Neural progenitor cell (in vitro differentiated cells): ENCODE measurements around the gene MACROD1. TPM values are rescaled to one million over a fixed set of nuclear protein-coding genes. Genes with fewer than 3 reads are reported as not detected.
A peak's percentile ranks its signal among the peaks of the same experiment; 100 is the strongest.

ENCODE experiments used
- DNase-seq: peaks from one replicate; pipeline ENCODE4 v3.0.0-alpha.2; 2016; ENCODE audit warnings: low spot score
- H2AFZ ChIP-seq: fragments of 200-600 bp; sonication (generic); replicated peaks from 2 replicates; pipeline ENCODE4 v1.6.1; 2016; ENCODE audit warnings: antibody characterized with exemption
- H3F3A ChIP-seq: fragments of 200-600 bp; sonication (generic); 2 replicates; pipeline ENCODE4 v1.6.1; 2016; ENCODE audit warnings: antibody characterized with exemption, low read depth
- H3K27ac ChIP-seq: fragments of 200-600 bp; sonication (generic); 2 replicates; pipeline ENCODE4 v1.5.1; 2016; ENCODE audit warnings: mild to moderate bottlenecking
- H3K27me3 ChIP-seq: fragments of 200-600 bp; sonication (generic); 2 replicates; pipeline ENCODE4 v1.6.1; 2016; ENCODE audit warnings: mild to moderate bottlenecking, moderate library complexity
- H3K36me3 ChIP-seq: fragments of 200-600 bp; sonication (generic); 2 replicates; pipeline ENCODE4 v1.5.1; 2016
- H3K4me1 ChIP-seq: fragments of 200-600 bp; sonication (generic); 2 replicates; pipeline ENCODE4 v1.6.1; 2016; ENCODE audit warnings: mixed run types
- H3K4me2 ChIP-seq: fragments of 200-600 bp; sonication (generic); 2 replicates; pipeline ENCODE4 v1.6.1; 2016
- H3K4me3 ChIP-seq: fragments of 200-600 bp; sonication (generic); 2 replicates; pipeline ENCODE4 v1.5.1; 2016
- H3K79me2 ChIP-seq: fragments of 200-600 bp; sonication (generic); 2 replicates; pipeline ENCODE4 v1.6.1; 2016; ENCODE audit warnings: low read depth
- H3K9ac ChIP-seq: fragments of 200-600 bp; sonication (generic); 2 replicates; pipeline ENCODE4 v1.6.1; 2016
- H3K9me3 ChIP-seq: fragments of 200-600 bp; sonication (generic); 2 replicates; pipeline ENCODE4 v1.5.1; 2016; ENCODE audit warnings: low read depth
- H4K20me1 ChIP-seq: fragments of 200-600 bp; sonication (generic); 2 replicates; pipeline ENCODE4 v1.6.1; 2016; ENCODE audit warnings: low read depth
- H3K27ac Mint-ChIP-seq: 3 replicates; pipeline ENCODE4 v1.8.0; 2021; ENCODE audit warnings: mixed read lengths
- H3K27me3 Mint-ChIP-seq: 2 replicates; pipeline ENCODE4 v1.8.0; 2022; ENCODE audit warnings: low read depth, mild to moderate bottlenecking, inconsistent platforms, moderate library complexity, mixed read lengths; ENCODE audit not compliant: insufficient read depth
- H3K36me3 Mint-ChIP-seq: 3 replicates; pipeline ENCODE4 v1.8.0; 2021; ENCODE audit warnings: mixed read lengths
- H3K4me1 Mint-ChIP-seq: 3 replicates; pipeline ENCODE4 v1.8.0; 2021; ENCODE audit warnings: mixed read lengths
- H3K4me3 Mint-ChIP-seq: 3 replicates; pipeline ENCODE4 v1.8.0; 2021; ENCODE audit warnings: mild to moderate bottlenecking, moderate library complexity, mixed read lengths
- H3K9me3 Mint-ChIP-seq: 3 replicates; pipeline ENCODE4 v1.8.0; 2020; ENCODE audit warnings: mixed read lengths
- CTCF ChIP-seq: fragments of 200-600 bp; sonication (generic); IDR thresholded peaks from 2 replicates; pipeline ENCODE4 v1.5.1; 2017; ENCODE audit warnings: antibody characterized with exemption, mild to moderate bottlenecking
- EZH2 ChIP-seq: fragments of 200-600 bp; sonication (generic); IDR thresholded peaks from 2 replicates; pipeline ENCODE4 v1.6.1; 2017; ENCODE audit warnings: antibody characterized with exemption, mild to moderate bottlenecking, moderate library complexity
- EZH2phosphoT487 ChIP-seq: fragments of 200-600 bp; sonication (generic); IDR thresholded peaks from 2 replicates; pipeline ENCODE4 v1.6.1; 2017; ENCODE audit warnings: antibody characterized with exemption
- total RNA-seq: library from RNA; depleted of rRNA; stranded (reverse); fragments of >200 nt; gene quantifications from 2 replicates; pipeline ENCODE4 v1.2.3, GENCODE V29; 2015; ENCODE audit warnings: low replicate concordance

The MACROD1 gene
- total RNA-seq, 1 donor from 2014 or later: 11.9 TPM

- H3K4me3 Mint-ChIP-seq: no peak overlapping the region
- Histone ChIP-seq H3F3A (peaks cover 32% of the 10 kb centered on the region), H3K4me2 (no peak overlapping the region), H3K36me3 (no peaks in the 10 kb centered on the region), H3K27ac (no peak overlapping the region), H2AFZ (no peak overlapping the region), H3K9ac (no peak overlapping the region), H3K79me2 (no peaks in the 10 kb centered on the region), H3K4me3 (no peak overlapping the region), H3K27me3 (peaks cover 19% of the 10 kb centered on the region), H4K20me1 (peaks cover 33% of the 10 kb centered on the region), H3K9me3 (no peaks in the 10 kb centered on the region), H3K4me1 (peaks cover 47% of the 10 kb centered on the region)
- no peak overlapping the region for H3K27ac Mint-ChIP-seq
- H3K9me3 Mint-ChIP-seq: peaks cover 2% of the 10 kb centered on the region
- DNase-seq: no peak
- H3K4me1 Mint-ChIP-seq: peaks cover 75% of the 10 kb centered on the region
- TF ChIP-seq EZH2phosphoT487 (no peak), CTCF (no peak), EZH2 (no peak)
- H3K36me3 Mint-ChIP-seq: peaks cover 3% of the 10 kb centered on the region
- H3K27me3 Mint-ChIP-seq: peaks cover 29% of the 10 kb centered on the region
These were observed 69.1 kb downstream of the MACROD1 start for GRCh38 chr11:64096835-64097234.

GRCh38 chr11:64095949-64096348, 70.0 kb downstream of the MACROD1 start:
- Mint-ChIP-seq H3K9me3 (peaks cover 2% of the 10 kb centered on the region), H3K36me3 (peaks cover 3% of the 10 kb centered on the region), H3K4me1 (peaks cover 75% of the 10 kb centered on the region), H3K4me3 (no peak overlapping the region), H3K27me3 (peaks cover 30% of the 10 kb centered on the region), H3K27ac (no peak overlapping the region)
- TF ChIP-seq CTCF (no peak), EZH2phosphoT487 (no peak), EZH2 (no peak)
- Histone ChIP-seq H2AFZ (no peak overlapping the region), H3K36me3 (no peaks in the 10 kb centered on the region), H3K4me1 (peaks cover 50% of the 10 kb centered on the region), H3K79me2 (no peaks in the 10 kb centered on the region), H3K9me3 (no peaks in the 10 kb centered on the region), H3K27ac (no peak overlapping the region), H3K4me2 (peak overlapping the region; percentile 39), H4K20me1 (peaks cover 33% of the 10 kb centered on the region), H3K4me3 (no peak overlapping the region), H3K9ac (no peak overlapping the region), H3K27me3 (peaks cover 19% of the 10 kb centered on the region), H3F3A (peaks cover 32% of the 10 kb centered on the region)
- DNase-seq: no peak

GRCh38 chr11:64095273-64095817, 70.6 kb downstream of the MACROD1 start:
- no peak overlapping the region for H3K9ac ChIP-seq
- Mint-ChIP-seq H3K9me3 (peaks cover 2% of the 10 kb centered on the region), H3K27ac (peak overlapping the region; percentile 72), H3K4me1 (peaks cover 72% of the 10 kb centered on the region), H3K4me3 (peak overlapping the region; percentile 27), H3K27me3 (peaks cover 29% of the 10 kb centered on the region), H3K36me3 (peaks cover 3% of the 10 kb centered on the region)
- no peak for DNase-seq
- no peaks in the 10 kb centered on the region for H3K9me3 ChIP-seq
- H3K27me3 ChIP-seq: peaks cover 19% of the 10 kb centered on the region
- peak overlapping the region; percentile 39 for H3K4me2 ChIP-seq
- no peak overlapping the region for H2AFZ ChIP-seq
- H4K20me1 ChIP-seq: peaks cover 33% of the 10 kb centered on the region
- H3K36me3 ChIP-seq: no peaks in the 10 kb centered on the region
- peaks cover 32% of the 10 kb centered on the region for H3F3A ChIP-seq
- peaks cover 50% of the 10 kb centered on the region for H3K4me1 ChIP-seq
- H3K27ac ChIP-seq: peak overlapping the region; percentile 63
- TF ChIP-seq EZH2phosphoT487 (no peak), EZH2 (no peak)
- no peaks in the 10 kb centered on the region for H3K79me2 ChIP-seq
- H3K4me3 ChIP-seq: no peak overlapping the region

- Histone ChIP-seq H3K9ac (no peak overlapping the region), H3K4me1 (peaks cover 56% of the 10 kb centered on the region), H3K4me2 (peak overlapping the region; percentile 39), H4K20me1 (peaks cover 36% of the 10 kb centered on the region), H3K4me3 (no peak overlapping the region), H2AFZ (no peak overlapping the region), H3K9me3 (no peaks in the 10 kb centered on the region), H3K79me2 (no peaks in the 10 kb centered on the region), H3K27ac (peak overlapping the region; percentile 63), H3K27me3 (peaks cover 14% of the 10 kb centered on the region), H3F3A (peaks cover 38% of the 10 kb centered on the region), H3K36me3 (no peaks in the 10 kb centered on the region)
- TF ChIP-seq CTCF (peak; percentile 36), EZH2phosphoT487 (no peak)
- Mint-ChIP-seq H3K27me3 (peaks cover 29% of the 10 kb centered on the region), H3K4me3 (peak overlapping the region; percentile 27), H3K36me3 (peaks cover 3% of the 10 kb centered on the region), H3K27ac (no peak overlapping the region), H3K4me1 (peaks cover 74% of the 10 kb centered on the region), H3K9me3 (peaks cover 2% of the 10 kb centered on the region)
- DNase-seq: peak; percentile 64
These were observed 71.3 kb downstream of the MACROD1 start for GRCh38 chr11:64094463-64095260.
